ENCODE results near the gene SCYGR1. TPM values are rescaled to one million over a fixed set of nuclear protein-coding genes. Genes with fewer than 3 reads are reported as not detected.

The SCYGR1 gene
- total RNA-seq, 6 experiments from 2014 or later: not detected

- no peaks in the 10 kb centered on the region for H3K36me3 Mint-ChIP-seq (ENCODE audit: low read depth)
- TF ChIP-seq CTCF (IDR thresholded peaks at IDR 0.05): no peak
- no peak for DNase-seq
- H3K27me3 Mint-ChIP-seq (ENCODE audit: insufficient read depth): peaks cover 4% of the 10 kb centered on the region; the same call in 1 of the 2 replicates
- H3K4me1 Mint-ChIP-seq (ENCODE audit: low read depth): peaks cover 19% of the 10 kb centered on the region
- no peak overlapping the region for H3K4me3 Mint-ChIP-seq
- no peaks in the 10 kb centered on the region for H3K9me3 Mint-ChIP-seq
- no peak overlapping the region for H3K27ac Mint-ChIP-seq
Measured at GRCh38 chr2:227402321-227402720, 14.6 kb upstream of the SCYGR1 start.

GRCh38 chr2:227401550-227401949 is 13.8 kb upstream of the SCYGR1 start:
- no peak for TF ChIP-seq CTCF (IDR thresholded peaks at IDR 0.05)
- H3K9me3 Mint-ChIP-seq: no peaks in the 10 kb centered on the region
- DNase-seq: no peak
- H3K4me1 Mint-ChIP-seq (ENCODE audit: low read depth): peaks cover 12% of the 10 kb centered on the region
- H3K27me3 Mint-ChIP-seq (ENCODE audit: insufficient read depth): peaks cover 4% of the 10 kb centered on the region; the same call in 1 of the 2 replicates
- no peaks in the 10 kb centered on the region for H3K36me3 Mint-ChIP-seq (ENCODE audit: low read depth)
- H3K27ac Mint-ChIP-seq: no peak overlapping the region
- H3K4me3 Mint-ChIP-seq: no peak overlapping the region

- DNase-seq: no peak
- peaks cover 2% of the 10 kb centered on the region; the same call in 1 of the 2 replicates for H3K27me3 Mint-ChIP-seq (ENCODE audit: insufficient read depth)
- no peak for TF ChIP-seq CTCF (IDR thresholded peaks at IDR 0.05)
- H3K9me3 Mint-ChIP-seq: no peaks in the 10 kb centered on the region
- no peaks in the 10 kb centered on the region for H3K4me1 Mint-ChIP-seq (ENCODE audit: low read depth)
- H3K36me3 Mint-ChIP-seq (ENCODE audit: low read depth): no peaks in the 10 kb centered on the region
- no peak overlapping the region for H3K27ac Mint-ChIP-seq
- no peak overlapping the region for H3K4me3 Mint-ChIP-seq
Measured at GRCh38 chr2:227398684-227399670, 11.2 kb upstream of the SCYGR1 start.

- Mint-ChIP-seq H3K4me1 (ENCODE audit: low read depth) (no peaks in the 10 kb centered on the region), H3K27me3 (ENCODE audit: insufficient read depth) (peaks cover 2% of the 10 kb centered on the region; the same call in 1 of the 2 replicates), H3K27ac (no peak overlapping the region), H3K36me3 (ENCODE audit: low read depth) (no peaks in the 10 kb centered on the region), H3K4me3 (no peak overlapping the region), H3K9me3 (no peaks in the 10 kb centered on the region)
- no peak for DNase-seq
- no peak for TF ChIP-seq CTCF (IDR thresholded peaks at IDR 0.05)
Measured at GRCh38 chr2:227397562-227397961, 9.8 kb upstream of the SCYGR1 start.

- H3K27me3 Mint-ChIP-seq (ENCODE audit: insufficient read depth): peaks cover 2% of the 10 kb centered on the region; the same call in 1 of the 2 replicates
- TF ChIP-seq CTCF (IDR thresholded peaks at IDR 0.05): no peak
- 0 out of 2 replicates have a peak, but pooled peaks cover 2% of the 10 kb centered on the region for H3K36me3 Mint-ChIP-seq (ENCODE audit: low read depth)
Measured at GRCh38 chr2:227395556-227395955, 7.8 kb upstream of the SCYGR1 start.

More at GRCh38 chr2:227395556-227395955, 7.8 kb upstream of the SCYGR1 start:
- Mint-ChIP-seq H3K4me1 (ENCODE audit: low read depth) (peaks cover 7% of the 10 kb centered on the region), H3K9me3 (no peaks in the 10 kb centered on the region), H3K4me3 (no peak overlapping the region), H3K27ac (no peak overlapping the region)
- no peak for DNase-seq

Data from HFFc6 (cell line).